Adrenal gland (tissue), 12 donors: ENCODE data around the gene RPL23. TPM values are rescaled to one million over a fixed set of nuclear protein-coding genes. Genes with fewer than 3 reads are reported as not detected.

Source experiments
- DNase-seq, 7 donors: peaks; one replicate each; pipeline ENCODE4 v3.0.0-alpha.2; 2019 to 2020
- H3K27ac ChIP-seq, 5 donors: fragments of 200-600 bp; sonication (generic) in 4 of 5; 1 replicate in 3 of 5; 2 replicates in 2 of 5; pipeline versions ENCODE4 v1.5.1 to v1.8.0; 2016 to 2020; ENCODE audit warnings: mild to moderate bottlenecking in 1 of 5
- H3K27me3 ChIP-seq: fragments of 200-600 bp; 2 replicates; pipeline ENCODE4 v1.8.0; 2021
- H3K36me3 ChIP-seq, 2 donors: fragments of 200-600 bp; replicated peaks in 1 of 2; 1 replicate in 1 of 2; 2 replicates in 1 of 2; pipeline versions ENCODE4 v1.5.1 to v1.8.0; 2018 to 2022
- H3K4me1 ChIP-seq, 2 donors: fragments of 200-600 bp; replicated peaks in 1 of 2; 1 replicate in 1 of 2; 2 replicates in 1 of 2; pipeline versions ENCODE4 v1.5.1 to v1.8.0; 2018 to 2021
- H3K4me3 ChIP-seq, 4 donors: fragments of 200-600 bp; sonication (generic) in 3 of 4; one replicate each; pipeline ENCODE4 v1.5.1; 2016 to 2018
- H3K9me3 ChIP-seq, 3 donors: fragments of 200-600 bp; sonication (generic) in 1 of 3; replicated peaks in 1 of 3; 1 replicate in 2 of 3; 2 replicates in 1 of 3; pipeline versions ENCODE4 v1.5.1 to v1.8.0; 2016 to 2021
- POLR2A ChIP-seq, 2 donors: fragments of 450-650 bp; IDR thresholded peaks; one replicate each; pipeline ENCODE4 v1.6.1; 2017; ENCODE audit warnings: antibody characterized with exemption in 2 of 2, mild to moderate bottlenecking in 2 of 2, moderate library complexity in 1 of 2
- WGBS, 4 donors: extraction: QIAGEN DNeasy Blood & Tissue Kit in 2 of 4; methylation state at CpG; one replicate each; pipeline versions ENCODE4 v1.1.5 to v1.1.7; 2013 to 2017; 5-methylcytosine and 5-hydroxymethylcytosine counted together
- intact Hi-C, 2 donors: fragments of 100-400 bp; cut with DNase I; formaldehyde crosslinking; loops; one replicate each; pipeline versions ENCODE4 v1.14.1 to v1.15.0; 2022 to 2023
- polyA plus RNA-seq, 3 donors: library from polyadenylated mRNA; stranded (reverse); fragments of 200-250 nt in 2 of 3; fragments of 350-450 nt in 1 of 3; fragmentation: Illumina TruSeq in 1 of 3; extraction: RNeasy Lipid Tissue Mini Kit (QIAGEN cat#74804) in 1 of 3; gene quantifications; one replicate each; pipeline ENCODE4 v1.2.3, GENCODE V29; 2013 to 2014
- total RNA-seq, 9 donors: library from RNA; depleted of rRNA in 4 of 9; stranded (reverse); fragments of >200 nt in 4 of 9; fragments of 120-200 nt in 1 of 9; fragmentation: NEBNext Ultra II Directional in 1 of 9; extraction: Animal tissue kit (Norgen Biotek cat#: 25700) in 1 of 9; gene quantifications; one replicate each; pipeline versions ENCODE4 v1.1.0 to v1.2.4, GENCODE V29; 2013 to 2023
- TF ChIP-seq, protein P1 (sequence below), 6 experiments: fragments of 450-650 bp in 4 of 6; fragments of 200-600 bp in 2 of 6; sonication (generic) in 1 of 6; IDR thresholded peaks; 1 replicate in 5 of 6; 2 replicates in 1 of 6; pipeline versions ENCODE4 v1.5.1 to v1.8.0; 2016 to 2021; ENCODE audit warnings: antibody characterized with exemption in 6 of 6, mild to moderate bottlenecking in 2 of 6, moderate library complexity in 1 of 6
- donor health status: healthy with polysubstance abuse.
- donor health status: Bipolar disorder and iron deficiency.
- donor health status: DM: yes; HTN: yes; CAD: no.
- donor health status: DM: no; HTN: no; CAD: no.
- donor health status: DM: no; HTN: no; CAD: no.
- donor health status: DM: yes; HTN: yes; CAD: no.

Gene RPL23
- total and polyA plus RNA-seq, 12 donors: 927 to 3,246 (median 1,454) TPM

DNA sequence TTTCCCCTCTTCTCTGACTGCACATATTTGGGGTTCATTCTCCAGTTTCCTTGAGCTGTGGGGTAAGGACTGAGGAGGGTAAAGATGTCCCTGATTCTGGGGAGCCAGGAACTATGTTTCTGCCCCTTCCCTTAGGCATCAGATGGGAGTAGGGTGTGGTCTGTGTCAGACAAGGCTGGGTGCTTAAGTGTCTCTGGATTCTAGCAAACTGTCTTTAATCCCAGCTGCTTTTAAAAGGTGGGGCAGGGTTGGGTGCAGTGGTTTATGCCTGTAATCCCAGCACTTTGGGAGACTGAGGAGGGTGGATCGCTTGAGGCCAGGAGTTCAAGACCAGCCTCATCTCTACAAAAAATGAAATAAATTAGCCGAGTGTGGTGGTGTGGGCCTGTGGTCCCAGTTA is 29.3 kb upstream of the RPL23 start:
- H3K4me1 ChIP-seq: peaks cover 49 to 77% of the 10 kb centered on the region in 2 donors
- DNase-seq: no peak
- TF ChIP-seq POLR2A (IDR thresholded peaks at IDR 0.05): no peak
- TF ChIP-seq, protein P1, sequence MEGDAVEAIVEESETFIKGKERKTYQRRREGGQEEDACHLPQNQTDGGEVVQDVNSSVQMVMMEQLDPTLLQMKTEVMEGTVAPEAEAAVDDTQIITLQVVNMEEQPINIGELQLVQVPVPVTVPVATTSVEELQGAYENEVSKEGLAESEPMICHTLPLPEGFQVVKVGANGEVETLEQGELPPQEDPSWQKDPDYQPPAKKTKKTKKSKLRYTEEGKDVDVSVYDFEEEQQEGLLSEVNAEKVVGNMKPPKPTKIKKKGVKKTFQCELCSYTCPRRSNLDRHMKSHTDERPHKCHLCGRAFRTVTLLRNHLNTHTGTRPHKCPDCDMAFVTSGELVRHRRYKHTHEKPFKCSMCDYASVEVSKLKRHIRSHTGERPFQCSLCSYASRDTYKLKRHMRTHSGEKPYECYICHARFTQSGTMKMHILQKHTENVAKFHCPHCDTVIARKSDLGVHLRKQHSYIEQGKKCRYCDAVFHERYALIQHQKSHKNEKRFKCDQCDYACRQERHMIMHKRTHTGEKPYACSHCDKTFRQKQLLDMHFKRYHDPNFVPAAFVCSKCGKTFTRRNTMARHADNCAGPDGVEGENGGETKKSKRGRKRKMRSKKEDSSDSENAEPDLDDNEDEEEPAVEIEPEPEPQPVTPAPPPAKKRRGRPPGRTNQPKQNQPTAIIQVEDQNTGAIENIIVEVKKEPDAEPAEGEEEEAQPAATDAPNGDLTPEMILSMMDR (IDR thresholded peaks at IDR 0.05): no peak
- peak overlapping the region in 2 of 5 donors; percentile 10 to 44 for H3K27ac ChIP-seq
- intact Hi-C loops: no loop called here
- H3K9me3 ChIP-seq: no peaks in the 10 kb centered on the region
- WGBS, 4 donors: 92 to 98% (median 96%) methylated on average over 2 of the region's 2 CpGs
- H3K36me3 ChIP-seq: peaks cover 0 to 9% of the 10 kb centered on the region in 2 donors
- no peak overlapping the region for H3K4me3 ChIP-seq
- H3K27me3 ChIP-seq: no peaks in the 10 kb centered on the region

DNA sequence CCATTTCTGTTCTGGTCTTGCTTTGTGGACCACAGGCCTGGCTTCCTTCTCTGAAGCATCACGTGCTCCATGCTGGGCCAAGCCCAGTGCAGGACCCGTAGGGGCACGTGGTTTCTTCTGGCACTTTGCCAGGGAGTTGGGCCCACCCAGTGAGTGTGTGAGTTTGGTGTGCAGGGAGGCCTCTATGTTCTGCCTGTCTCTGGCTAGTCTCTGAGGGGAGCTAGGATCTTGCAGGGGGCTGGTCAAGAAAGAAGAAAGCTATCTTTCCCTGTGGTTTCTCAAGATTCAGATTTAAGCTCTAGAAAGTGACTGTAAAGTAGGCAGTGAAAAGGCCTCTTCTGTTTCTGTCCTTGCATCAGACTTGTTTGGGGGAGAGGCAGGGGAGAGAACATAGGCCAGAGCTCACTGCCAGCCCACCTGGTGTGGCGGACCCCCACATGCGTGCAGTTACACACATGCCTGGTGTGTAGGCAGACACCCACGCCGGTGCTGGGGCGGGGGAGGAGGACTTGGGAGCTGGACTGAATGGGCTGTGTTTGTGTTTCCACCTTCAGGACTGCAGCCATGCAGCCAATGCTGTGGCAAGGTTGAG is 28.2 kb upstream of the RPL23 start:
- Histone ChIP-seq H3K4me1 (peaks cover 49 to 77% of the 10 kb centered on the region in 2 donors), H3K27ac (peak overlapping the region in 1 of 5 donors; percentile 53), H3K4me3 (no peak overlapping the region), H3K9me3 (no peaks in the 10 kb centered on the region), H3K36me3 (peaks cover 0 to 9% of the 10 kb centered on the region in 2 donors), H3K27me3 (no peaks in the 10 kb centered on the region)
- intact Hi-C loops: no loop called here
- peak in 5 of 7 donors; percentile 43 to 77 (median 62) for DNase-seq
- TF ChIP-seq POLR2A (IDR thresholded peaks at IDR 0.05): no peak
- TF ChIP-seq, protein P1 (IDR thresholded peaks at IDR 0.05): no peak
- WGBS, 4 donors: 31 to 46% (median 37%) methylated on average over 7 to 8 of the region's 8 CpGs

DNA sequence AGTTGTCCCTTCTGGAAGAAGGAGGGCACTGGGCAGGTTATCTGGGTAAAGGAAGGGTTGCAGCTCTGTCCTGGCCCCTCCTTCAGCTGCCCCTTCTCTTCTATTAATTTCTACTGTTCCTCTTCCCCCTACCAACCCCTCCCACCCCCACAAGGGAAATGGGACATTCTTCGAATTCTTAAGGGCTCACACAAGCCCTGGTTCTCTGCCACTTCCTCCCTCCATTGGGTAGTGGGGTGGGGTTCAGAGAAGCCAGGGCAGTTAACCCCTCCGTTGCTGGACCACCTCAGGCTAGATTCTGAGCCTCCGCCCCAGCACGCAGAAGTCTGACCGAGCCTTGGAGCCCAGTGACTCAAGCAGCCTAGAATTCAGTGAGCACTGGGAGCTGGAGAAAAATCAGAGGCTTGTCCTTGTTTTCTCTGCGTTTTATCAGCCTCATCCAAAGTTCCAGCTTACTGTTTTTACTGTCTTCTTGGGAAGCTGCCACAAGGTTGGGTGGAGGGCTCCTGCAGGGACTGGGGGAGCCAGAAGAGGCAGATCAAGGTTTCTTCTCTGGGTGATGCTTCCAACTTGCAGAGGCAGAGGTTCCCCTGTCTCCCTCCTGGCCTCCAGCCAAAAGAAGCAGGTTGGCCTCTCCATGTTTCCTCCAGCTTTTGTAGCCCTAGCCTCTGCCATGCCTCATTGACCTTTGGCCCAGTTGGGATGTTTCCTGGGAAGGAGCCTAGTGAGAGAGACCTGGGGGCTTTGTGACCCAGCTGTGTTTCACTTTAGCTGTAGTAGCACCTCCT is 26.6 kb upstream of the RPL23 start:
- Histone ChIP-seq H3K27me3 (no peaks in the 10 kb centered on the region), H3K4me3 (no peak overlapping the region), H3K27ac (peak overlapping the region in 4 of 5 donors; percentile 43 to 78 (median 50)), H3K36me3 (peaks cover 0 to 9% of the 10 kb centered on the region in 2 donors), H3K9me3 (no peaks in the 10 kb centered on the region), H3K4me1 (peaks cover 51 to 77% of the 10 kb centered on the region in 2 donors)
- DNase-seq: peak in 6 of 7 donors; percentile 56 to 80 (median 72)
- WGBS, 4 donors: 9 to 16% (median 13%) methylated on average over 6 of the region's 6 CpGs
- TF ChIP-seq, protein P1 (IDR thresholded peaks at IDR 0.05): no peak
- no peak for TF ChIP-seq POLR2A (IDR thresholded peaks at IDR 0.05)
- intact Hi-C loops: loop anchor here in 1 of 2 donors (10.0 kb wide), 1 partner anchor 275 kb away; the partner anchor contains the start of gene PLXDC1

DNA sequence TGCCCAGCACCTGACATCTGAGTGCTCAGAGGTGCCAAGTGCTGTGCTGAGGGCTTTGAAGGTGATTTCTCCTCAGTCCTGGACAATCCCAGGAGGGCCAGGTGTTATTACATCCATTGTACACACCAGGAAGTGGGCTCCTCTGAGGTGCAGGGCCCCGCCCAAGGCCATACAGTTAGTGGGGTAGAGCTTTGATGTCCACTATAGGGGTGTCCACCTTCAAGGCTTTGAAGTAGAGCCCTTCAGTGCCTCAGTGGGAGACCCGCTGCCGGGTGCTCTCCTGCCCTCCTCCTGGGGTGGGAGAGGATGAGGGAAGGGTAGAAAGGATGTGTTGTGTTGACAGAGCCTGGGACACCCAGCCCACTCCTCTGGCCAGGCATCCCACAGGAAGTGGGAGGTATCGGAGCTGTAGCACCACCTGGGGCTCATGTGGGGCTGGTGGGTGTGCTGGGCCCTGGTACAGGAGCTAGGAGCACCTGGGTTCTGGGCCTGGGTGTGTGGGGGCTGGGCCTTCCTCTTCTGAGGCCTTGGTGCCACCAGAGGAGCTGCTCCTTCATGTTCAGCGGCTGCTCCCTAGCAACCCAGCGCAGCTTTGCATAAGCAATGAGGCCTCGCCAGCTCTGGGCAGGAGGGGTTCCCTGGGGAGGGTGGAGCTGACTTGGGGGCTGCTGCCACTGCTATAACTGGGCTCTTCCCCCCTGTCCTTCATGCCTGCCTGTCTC is 23.8 kb upstream of the RPL23 start:
- Histone ChIP-seq H3K27me3 (no peaks in the 10 kb centered on the region), H3K27ac (peak overlapping the region in 2 of 5 donors; percentile 5 to 54), H3K9me3 (no peaks in the 10 kb centered on the region), H3K4me1 (peaks cover 56 to 83% of the 10 kb centered on the region in 2 donors), H3K4me3 (no peak overlapping the region), H3K36me3 (peaks cover 0 to 9% of the 10 kb centered on the region in 2 donors)
- intact Hi-C loops: loop anchor here in 1 of 2 donors (10.0 kb wide), 1 partner anchor 278 kb away; the partner anchor contains the start of gene PLXDC1
- no peak for DNase-seq
- no peak for TF ChIP-seq POLR2A (IDR thresholded peaks at IDR 0.05)
- TF ChIP-seq, protein P1 (IDR thresholded peaks at IDR 0.05): no peak
- WGBS, 4 donors: 60 to 77% (median 74%) methylated on average over 3 to 7 of the region's 7 CpGs
